Stimulated activated CD8-positive, alpha-beta memory T cell treated with anti-CD3 and anti-CD28 coated beads, Interleukin-12 subunit alpha, Interleukin-12 subunit beta, amount 100 ng/mL, for 1 hour (primary cell): ENCODE measurements around the gene PADI1.

Source experiments
- DNase-seq: peaks from one replicate; pipeline ENCODE4 v3.0.0-alpha.2; 2020; ENCODE audit warnings: low read depth

Gene PADI1

DNA sequence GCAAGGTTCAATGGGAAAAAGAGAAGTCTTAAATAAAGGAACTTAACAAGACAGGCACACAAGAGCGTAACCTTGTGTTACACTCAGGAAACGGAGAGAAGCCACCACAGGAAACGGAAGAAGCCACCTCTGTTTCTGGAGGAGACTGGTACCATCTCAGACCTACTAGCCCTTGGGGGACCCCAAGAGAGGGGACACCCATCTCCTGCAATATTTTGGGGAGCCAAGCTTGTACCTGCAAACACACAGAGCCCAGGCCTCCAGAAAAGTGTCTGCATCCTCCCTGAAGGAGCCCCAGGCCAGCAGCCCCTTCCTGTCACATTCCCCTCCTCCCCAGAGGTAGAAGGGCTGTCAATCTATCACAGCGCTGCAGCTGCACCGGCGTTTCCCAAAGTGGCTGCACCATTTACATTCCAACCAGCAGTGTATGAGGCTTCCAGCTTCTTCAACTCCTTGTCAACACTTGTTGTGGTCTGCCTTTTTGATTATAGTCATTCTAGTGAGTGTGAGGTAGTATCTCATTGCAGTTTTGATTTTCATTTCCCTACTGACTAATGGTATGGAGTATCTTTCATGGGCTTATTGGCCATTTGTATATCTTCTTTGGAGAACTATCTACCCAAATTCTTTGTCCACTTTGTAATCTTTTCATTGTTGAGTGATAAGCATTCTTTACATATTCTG lies 23.0 kb upstream of the PADI1 start:
- DNase-seq: no peak

DNA sequence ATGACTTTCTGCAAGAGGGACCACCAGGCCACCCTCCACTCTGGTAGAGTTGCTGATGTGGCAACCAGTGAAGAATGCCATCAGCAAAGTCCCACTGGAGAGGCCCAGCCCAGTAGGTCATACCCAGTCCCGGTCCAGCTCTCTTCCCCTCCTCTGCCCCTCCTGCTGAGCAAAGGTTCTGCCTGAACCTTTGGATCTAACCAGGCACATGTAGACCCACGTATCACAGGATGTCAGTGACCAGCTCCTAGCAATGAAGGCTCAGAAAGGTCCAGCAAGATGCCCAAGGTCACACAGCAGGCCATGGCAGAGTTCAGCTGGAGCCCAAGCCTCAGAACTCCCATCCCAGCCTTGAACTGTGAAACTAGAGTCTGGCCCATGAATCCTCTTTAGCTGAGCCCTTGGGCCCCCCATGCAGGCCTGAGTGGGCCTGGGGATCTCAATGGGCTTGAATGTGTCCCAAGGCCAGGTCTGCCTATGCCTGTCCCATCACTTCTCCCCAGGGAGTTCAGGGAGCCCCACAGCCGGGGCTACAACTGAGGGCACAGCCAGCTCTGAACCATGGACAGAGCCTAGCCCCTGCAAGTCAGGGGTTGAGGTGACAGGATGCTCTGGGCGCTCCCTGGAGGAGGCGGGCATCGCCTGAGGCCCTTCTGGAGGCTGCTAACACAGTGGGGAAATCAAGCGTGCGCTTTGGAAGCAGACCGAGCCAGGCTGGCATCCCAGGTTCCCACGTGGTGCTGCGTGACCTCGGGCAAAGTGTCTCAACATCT lies 21.4 kb upstream of the PADI1 start:
- DNase-seq: no peak

DNA sequence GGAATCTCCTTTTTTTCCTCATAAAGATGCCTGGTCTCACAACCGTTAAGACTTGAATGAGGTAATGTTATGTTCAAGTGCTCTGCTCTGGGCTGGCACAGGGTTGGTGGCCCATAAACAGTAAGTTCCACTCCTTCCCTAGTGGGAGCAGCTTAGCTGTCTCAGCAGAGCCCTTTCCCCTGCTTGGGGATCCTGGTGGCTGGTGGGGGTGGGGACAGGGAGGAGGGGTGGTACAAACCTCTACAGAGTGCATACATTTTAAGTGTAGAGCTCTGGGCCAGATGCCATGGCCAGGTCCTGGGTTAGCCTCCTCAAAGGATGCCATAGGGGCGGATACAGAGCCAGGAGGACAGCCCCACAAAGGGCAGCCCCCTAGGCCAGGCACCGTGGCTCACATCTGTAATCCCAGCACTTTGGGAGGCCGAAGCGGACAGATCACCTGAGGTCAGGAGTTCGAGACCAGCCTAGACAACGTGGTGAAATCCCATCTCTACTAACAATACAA lies 20.7 kb upstream of the PADI1 start:
- no peak for DNase-seq

DNA sequence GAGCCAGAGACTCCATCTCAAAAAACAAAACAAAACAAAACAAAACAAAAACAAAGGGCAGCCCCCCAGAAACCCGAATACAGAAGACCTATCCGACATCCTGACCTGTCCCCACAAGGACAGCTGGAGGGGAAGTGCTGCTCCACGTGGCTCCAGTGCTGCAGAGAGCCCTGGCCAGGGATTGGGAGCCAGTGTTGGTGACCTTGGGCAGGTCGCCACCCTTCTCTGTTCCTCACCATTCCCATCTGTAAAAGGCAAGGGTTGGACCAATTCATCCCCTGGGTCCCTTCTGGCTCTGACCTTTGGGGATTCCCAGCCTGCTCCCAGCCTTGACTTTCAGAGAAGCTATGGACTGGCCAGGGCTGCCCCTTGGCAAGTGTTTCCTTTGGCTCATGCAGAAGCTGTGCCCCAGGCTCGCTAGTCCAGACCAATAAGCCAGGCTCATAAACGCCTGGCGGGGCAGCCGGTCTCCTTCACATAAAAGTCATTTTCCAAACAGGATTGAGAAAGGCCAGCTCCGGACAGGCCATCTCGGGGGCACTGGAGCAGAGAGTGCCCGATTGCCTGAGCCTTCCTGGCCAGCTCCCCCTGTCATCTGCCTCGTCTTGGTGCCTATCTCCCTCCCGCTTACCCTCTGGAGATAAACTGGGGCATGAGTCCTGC lies 20.0 kb upstream of the PADI1 start:
- DNase-seq: no peak

DNA sequence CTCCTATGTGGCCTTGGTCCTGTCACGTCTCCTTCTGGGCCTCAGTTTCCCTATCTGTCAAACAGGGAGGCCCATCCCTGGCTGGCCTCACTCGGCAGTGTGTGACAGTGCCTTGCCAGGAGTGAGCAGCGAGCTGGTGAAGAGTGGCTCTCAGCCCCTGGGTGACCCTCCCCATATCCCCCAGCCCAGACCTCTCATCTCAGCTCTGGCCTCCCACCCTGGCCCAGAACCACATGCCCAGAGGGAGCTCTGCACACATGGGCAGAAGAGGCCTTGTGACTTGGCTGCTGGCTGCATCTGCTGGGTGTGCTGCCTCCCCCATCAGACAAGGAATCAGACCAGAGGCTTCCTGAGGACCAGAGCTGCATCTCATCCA lies 19.5 kb upstream of the PADI1 start:
- no peak for DNase-seq

DNA sequence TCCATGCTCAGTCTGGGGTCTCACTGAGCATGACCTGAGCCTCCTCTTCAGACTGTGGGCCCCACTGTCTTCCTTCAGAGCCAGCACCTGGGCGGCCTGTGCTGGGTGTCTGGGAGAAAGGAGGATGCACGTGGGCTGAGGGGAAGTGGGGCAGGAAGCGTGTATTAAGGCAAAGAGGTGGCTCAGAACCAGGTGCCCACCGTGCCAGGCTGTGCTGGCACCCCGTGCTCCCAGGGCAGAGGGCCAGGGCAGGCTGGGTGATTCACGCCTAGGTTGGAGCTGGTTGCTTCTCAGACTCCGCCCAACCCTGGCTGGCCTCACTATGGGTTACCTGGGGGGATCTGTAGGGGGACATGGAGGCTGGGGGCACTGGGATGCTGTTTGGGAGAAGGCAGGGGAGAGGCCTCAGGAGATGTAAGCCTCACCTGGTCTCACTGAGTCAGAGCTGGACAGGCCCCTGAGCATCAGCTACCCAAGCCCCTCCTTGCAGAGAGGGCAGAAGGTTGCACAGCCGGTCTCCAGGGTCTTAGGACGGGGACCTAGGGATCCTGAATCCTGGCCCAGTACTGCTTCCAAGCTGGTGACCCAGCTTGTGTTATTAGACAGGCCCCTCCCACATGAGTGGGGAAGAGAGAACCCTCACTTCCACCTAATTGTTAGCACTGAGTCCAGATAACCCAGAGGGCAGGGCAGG lies 18.6 kb upstream of the PADI1 start:
- DNase-seq: no peak

DNA sequence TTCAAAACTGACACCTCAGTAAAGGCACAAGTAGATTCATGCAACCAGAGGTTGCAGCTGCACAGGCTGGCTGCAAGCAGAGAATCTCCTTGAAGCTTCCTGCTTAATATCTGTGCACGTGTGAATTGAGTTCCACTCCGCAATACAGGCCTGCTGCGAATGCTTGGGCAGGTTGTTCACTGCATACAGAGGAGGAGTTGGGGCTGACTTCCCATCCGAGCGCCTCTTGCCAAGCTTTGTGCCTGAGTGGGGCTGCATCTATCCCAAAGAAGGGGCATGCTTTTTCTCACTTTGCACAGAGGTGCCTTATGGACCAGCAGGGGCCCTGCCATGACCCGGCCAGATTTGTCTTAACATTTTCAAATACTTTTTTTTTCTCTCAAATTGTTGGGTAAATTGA lies 17.9 kb upstream of the PADI1 start:
- DNase-seq: no peak

DNA sequence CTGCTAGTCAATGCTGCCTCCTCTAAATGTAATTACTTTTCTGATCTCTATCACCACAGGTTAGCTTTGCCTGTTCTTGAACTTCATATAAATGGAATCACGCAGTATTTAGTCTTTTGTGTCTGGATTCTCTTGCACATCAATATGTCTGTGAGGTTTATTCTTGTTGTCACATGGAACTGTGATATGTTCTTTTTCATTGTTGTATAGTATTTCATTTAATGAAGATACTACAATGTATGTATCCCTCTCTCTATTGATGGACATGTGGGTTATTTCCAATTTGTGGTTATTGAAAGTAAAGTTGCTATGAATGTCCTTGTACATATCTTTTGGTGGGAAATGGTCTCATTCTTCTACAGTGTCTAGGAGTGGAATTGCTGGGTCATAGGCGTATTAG lies 16.7 kb upstream of the PADI1 start:
- no peak for DNase-seq

DNA sequence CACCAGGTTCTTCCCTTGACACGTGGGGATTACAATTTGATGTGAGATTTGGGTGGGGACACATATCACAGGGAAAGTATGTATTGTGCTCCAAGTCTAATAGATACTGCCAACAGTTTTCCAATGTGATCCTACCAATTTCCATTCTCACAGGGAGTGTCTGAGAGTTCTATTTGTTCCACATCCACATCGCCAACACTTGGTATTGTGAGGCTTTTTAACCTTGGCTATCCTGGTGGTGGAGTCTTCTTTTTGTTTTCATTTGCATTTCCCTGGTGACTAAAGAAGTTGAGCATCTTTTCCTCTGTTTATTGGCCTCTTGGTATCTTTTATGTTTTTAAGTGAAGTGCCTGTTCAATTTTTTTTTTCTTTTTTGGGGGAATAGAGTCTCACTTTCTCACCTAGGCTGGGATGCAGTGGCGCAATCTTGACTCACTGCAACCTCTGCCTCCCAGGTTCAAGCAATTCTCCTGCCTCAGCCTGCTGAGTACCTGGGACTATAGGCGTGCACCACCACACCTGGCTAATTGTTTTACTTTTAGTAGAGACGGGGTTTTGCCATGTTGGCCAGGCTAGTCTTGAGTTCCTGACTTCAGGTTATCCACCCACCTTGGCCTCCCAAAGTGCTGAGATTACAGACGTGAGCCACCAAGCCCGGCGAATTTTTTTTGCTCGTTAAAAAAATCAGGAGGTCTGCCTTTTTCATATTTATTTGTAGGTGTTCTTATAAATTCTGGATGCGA lies 15.9 kb upstream of the PADI1 start:
- no peak for DNase-seq

DNA sequence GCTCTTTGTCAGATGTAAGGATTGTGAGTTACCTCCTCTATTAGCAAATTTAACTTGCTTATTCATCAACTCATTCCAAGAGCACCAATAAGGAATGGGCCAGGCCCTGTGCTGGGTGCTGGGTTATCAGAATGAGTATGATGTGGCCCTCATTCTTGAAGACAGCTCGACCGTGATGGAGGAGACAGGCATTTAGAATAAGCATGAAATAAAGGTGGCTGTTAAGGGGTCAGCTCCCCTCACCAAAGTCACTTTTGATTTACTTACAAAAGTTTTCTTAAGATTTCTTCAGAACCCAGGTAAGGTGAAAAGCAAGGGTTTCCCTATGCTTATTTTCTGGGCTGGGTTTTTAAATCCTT lies 15.3 kb upstream of the PADI1 start:
- DNase-seq: no peak

DNA sequence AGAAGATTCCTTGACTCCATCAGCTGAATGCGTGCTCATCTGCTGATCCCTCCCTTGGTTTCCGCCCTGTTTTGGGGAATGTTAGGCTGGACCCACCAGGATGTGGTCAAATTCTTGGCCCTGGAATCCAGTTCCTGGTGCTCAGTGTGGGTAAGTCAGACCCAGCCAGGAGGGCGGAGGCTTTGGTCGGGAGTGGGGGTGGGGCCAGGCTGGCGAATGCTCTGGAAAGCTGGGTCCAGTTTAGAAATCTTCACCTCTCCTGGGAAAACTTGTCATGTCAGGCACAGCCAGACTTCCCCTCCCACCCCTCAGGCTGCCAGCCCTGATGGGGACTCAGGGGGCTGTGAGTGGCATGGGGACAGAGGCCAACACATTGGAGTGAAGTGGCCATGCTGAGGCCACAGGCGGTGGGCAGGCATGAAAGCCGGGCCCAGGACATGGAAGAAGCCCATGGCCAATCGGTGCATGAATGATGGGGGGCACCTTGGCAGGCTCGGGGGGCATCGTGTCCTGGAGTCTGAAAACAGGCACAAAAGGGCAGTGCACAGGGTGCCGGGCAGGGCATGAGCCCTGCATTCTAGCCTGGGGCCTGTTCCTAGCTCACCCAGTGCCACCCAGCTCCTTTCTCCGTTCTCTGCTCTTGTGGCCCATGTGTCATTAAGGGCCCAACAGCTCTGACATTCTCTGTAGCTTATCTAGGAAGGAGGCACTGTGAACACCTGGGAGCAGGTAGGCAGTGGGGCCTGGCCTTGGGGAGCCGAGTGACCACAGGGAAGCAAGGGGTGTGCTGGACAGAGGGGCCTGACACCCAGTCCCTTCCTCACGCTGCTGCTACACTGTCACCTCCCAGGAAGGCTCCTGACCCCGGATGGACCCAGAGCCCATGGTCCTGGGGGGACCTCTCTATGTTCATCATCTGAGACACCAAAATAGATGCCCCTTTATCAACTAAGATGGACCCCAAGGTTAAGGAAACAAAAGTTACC lies 14.6 kb upstream of the PADI1 start:
- no peak for DNase-seq

DNA sequence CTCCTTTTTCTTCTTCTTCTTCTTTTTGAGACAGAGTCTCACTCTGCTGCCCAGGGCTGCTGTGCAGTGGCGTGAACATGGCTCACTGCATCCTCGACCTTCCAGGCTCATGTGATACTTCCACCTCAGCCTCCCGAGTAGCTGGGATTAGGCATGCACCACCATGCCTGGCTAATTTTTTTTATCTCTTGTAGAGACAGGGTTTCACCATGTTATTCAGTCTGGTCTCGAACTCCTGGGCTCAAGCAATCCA lies 13.0 kb upstream of the PADI1 start:
- no peak for DNase-seq

DNA sequence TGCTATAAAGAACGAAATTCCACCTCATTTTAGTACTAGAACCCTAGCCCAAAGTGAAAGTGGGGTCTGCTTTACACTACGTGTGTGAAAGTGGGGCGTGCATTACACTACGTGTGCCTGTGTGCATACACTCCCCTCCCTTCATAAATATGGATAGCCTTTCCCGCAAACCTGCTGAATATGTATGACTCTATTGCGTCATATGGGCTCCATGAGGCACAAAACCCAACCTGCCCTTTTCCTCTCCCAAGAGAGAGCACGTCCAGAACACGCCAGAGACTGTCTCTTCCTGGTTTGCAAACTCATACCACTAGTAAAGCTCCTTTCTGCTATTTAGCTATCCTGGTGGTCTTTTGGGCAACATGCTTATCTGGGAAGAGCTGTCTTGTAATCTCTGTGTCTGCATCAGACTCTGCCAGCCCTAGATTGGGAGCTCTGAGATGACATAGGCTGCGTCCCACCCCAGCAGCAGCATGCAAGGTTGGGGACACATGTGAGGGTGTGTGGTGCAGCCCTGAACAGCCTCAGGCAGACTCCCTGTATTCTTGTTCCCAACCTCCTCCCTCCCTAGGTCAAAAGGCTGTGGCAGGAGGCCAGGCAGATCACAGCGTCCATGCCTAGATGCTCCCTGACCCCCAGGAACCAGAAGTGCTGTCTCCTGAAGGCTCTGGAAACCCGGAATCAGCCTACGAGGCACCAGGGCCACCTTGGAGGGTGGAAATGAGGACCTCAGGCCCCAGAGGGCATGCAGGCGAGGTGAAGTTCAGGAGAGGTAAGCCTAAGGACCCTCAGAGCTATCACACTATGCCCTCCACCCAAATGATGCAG lies 12.3 kb upstream of the PADI1 start:
- no peak for DNase-seq

DNA sequence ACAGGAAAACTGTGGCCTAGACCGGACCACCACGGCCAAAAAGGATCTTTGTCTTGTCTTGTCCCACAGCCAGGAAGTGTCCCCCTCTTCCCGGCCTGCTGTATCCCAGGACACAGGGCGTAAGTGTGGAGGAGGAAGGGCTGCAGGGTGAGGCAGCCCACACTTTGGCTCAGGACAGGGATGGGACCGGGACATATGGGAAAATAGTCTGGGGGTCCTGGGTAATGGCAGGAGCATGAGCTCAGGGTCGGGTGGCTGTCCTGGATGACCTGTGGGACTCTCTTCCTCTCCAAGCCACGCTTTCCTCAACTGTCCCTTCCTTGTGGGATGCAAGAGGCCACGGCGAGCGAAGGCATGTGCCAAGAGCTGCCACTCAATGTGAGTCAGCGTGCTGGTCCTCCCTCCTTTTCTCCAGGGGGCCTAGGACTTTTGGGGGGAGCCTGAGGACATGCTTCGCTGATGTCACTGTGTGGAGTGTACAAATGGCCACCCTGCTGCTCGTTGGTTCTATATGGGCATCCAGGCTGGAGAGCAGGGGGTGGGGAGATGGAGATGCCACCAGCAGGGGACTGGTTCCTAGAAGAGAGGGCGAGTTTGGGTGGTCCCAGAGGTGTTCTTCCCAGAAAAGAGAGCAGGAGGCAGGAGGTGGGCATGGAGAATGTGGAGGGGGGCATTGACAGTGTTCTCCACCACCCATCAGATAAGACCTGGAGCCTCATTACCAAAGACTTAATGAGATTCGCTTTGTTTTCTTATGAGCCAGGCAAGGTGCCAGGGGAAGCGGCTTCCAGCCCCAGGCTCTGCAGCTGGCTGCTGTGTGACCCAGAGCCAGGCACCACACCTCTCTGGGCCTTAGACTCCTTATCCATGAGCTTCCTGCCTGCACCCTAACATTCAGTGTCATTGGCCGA lies 11.5 kb upstream of the PADI1 start:
- DNase-seq: no peak

DNA sequence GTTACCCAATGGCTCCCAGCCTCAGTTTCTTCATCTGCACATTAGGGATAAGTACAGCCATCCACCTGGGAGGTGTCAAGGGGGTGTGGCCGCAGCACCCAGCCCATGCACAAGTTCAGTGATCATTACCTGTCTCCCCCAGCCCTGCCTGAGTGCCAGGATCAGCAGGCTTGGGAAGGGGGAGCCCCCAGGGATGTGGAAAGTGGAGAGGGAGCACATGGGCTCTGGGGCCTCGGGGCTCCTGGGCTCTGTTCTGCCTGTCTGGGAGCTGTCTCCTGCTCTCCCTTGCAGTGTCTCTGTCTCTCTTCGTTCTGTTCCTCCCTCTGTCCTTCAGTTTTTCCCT lies 10.8 kb upstream of the PADI1 start:
- no peak for DNase-seq

DNA sequence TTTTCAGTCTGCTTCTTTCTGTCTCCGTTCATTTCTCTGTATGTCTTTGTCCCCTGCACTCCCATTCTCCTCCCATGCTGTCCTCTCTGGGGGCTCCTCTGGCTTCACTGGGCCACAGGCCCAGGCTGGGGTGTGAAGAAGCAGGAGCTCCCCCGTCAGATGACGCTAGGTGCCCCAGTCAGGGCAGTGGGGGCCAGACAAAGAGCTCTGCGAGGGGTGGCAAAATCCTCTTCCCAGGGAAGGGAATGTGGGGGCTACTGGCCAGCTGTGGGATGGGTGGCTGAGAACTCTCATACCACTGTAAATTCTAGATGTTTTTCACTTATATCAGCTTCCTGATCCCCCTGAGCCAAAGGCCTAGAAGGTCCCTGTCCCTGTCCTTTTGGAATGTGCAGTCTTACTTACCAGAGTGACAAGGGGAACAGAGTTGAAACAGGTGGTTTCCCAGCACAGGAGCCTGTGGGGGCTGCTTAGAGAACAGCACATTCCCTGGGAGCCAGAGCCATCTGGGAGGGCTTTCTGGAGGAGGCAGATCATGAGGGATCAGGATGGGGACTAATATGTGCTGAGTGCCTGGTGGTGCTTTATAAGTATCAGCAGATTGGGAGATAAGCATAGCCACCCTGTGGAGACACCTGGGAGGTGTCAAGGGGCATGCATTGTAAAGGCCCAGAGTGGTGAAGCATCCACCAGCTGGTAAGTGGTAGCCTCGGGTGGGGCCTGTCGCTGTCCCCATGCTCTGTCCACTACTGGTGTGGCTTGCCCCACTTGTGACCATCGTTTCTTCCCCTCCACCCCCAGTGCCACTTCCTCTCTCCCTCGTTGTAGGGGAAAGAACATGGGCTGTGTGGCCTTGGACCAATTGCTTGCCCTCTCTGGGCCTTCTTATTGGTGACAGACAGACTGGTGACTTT lies 10.1 kb upstream of the PADI1 start:
- no peak for DNase-seq

DNA sequence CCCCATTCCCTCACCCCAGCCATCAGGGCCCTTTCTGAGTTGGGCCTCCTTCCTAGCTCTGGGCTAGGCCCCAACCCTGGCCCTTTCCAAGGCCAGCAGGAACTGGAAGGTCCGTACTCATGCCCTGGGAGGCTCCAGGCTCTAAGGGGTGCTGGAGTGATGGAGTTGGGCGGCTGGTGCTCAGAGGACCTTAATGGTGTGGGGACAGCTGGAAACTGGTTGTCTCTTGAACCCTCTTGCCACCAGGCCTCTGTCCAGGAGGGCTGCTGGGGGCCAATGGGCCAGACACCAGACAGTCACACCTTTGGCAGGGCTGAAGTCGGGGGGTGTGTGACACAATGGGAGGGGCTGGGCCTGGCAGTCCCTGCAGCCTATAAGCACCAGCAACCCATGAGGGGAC lies 9.2 kb upstream of the PADI1 start:
- DNase-seq: no peak
